22Rv1 (cell line): ENCODE measurements around the gene MYF6.

ENCODE experiments used
- H3K27ac ChIP-seq: fragments of 450-650 bp; 2 replicates; pipeline ENCODE4 v1.5.1; 2017
- ZFX ChIP-seq: fragments of 450-650 bp; IDR thresholded peaks from 2 replicates; pipeline ENCODE4 v1.6.1; 2017; ENCODE audit warnings: antibody characterized with exemption, borderline replicate concordance
- TF ChIP-seq, protein P1 (sequence below): fragments of 450-650 bp; IDR thresholded peaks from 2 replicates; pipeline ENCODE4 v1.5.1; 2017; ENCODE audit warnings: mild to moderate bottlenecking

The MYF6 gene

DNA sequence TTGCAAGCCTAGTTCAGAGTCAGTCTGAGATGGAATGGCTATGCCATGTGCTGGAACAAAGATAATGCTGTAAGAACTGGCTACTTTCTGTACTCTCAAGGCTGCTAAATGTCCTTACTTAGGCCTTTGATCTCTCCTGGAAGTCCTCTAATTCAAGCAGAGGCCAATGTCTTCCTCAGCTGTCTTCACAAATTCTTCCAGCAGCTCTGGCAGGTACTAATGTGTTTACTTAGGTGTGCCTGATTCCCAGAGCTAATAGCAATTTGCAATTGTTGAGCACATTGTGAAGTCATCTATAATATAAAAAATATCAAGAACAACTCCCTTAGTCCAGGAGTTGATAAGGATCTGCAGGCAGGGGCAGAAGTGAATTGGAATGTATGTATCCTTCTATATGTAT, 5.4 kb downstream of the MYF6 start:
- no peak for TF ChIP-seq ZFX
- TF ChIP-seq, protein P1, sequence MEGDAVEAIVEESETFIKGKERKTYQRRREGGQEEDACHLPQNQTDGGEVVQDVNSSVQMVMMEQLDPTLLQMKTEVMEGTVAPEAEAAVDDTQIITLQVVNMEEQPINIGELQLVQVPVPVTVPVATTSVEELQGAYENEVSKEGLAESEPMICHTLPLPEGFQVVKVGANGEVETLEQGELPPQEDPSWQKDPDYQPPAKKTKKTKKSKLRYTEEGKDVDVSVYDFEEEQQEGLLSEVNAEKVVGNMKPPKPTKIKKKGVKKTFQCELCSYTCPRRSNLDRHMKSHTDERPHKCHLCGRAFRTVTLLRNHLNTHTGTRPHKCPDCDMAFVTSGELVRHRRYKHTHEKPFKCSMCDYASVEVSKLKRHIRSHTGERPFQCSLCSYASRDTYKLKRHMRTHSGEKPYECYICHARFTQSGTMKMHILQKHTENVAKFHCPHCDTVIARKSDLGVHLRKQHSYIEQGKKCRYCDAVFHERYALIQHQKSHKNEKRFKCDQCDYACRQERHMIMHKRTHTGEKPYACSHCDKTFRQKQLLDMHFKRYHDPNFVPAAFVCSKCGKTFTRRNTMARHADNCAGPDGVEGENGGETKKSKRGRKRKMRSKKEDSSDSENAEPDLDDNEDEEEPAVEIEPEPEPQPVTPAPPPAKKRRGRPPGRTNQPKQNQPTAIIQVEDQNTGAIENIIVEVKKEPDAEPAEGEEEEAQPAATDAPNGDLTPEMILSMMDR, result no peak

DNA sequence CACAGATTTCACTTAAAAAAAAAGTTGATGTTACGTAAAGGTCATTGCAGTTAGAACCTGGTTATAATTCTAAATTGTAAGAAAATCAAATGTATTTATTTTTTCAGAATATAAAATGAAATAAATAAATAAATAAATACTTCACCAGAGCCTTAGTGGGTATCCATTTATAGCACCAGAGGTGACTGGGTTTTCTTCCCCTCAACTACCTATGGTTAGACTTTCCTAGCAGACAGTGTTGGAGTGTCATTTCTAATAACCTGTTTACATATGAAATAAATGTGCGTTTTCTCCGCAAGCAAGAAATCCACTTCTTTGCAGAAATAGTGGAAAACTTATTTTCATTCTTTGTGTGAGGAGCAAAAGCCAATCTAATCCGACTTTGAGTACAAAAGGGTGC, 6.0 kb downstream of the MYF6 start:
- no peak for TF ChIP-seq ZFX
- TF ChIP-seq, protein P1, result no peak
- H3K27ac ChIP-seq, result no peak overlapping the region

More for the DNA sequence above, 5.4 kb downstream of the MYF6 start:
- H3K27ac ChIP-seq, result peak overlapping the region; percentile 45

DNA sequence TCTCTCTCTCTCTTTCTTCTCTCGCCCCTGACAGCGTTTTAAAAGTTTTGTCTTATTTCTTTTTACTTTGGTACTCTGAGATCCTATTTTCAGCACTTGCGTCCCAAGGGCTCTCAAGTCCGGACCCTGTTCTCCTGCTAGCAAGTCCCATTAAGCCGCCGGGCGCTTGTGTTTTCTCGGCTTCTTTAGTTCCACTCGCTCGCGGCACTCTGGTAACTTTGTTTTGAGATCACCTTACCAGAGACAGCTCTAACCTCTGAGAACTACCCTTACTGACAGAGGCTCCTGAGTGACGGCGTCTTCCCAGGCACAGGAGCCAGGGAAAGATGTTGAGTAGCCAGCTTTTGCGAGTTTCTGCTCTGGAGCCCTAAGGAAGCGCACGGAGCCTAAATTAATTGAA, 6.6 kb downstream of the MYF6 start:
- no peak overlapping the region for H3K27ac ChIP-seq
- TF ChIP-seq ZFX, result no peak
- TF ChIP-seq, protein P1, result no peak

DNA sequence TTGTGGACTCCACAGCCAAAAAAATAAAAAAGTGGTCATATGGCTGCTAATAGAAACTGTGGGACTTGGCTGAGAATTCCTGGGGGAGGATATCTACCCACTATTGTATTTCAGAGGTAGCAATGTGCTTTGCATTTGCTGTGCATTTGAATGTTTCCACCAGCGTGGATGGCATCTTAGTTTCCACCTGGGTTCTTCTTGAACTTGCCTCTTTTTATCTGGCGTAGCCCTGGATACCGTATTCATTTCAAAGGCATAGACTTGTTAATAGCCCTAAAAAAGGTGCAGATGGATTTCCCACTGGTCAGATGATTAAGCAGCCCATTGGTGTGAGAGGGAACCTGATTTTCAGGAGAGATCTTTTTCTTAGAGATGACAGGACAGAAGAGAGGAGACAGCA, 7.4 kb downstream of the MYF6 start:
- H3K27ac ChIP-seq, result no peak overlapping the region

DNA sequence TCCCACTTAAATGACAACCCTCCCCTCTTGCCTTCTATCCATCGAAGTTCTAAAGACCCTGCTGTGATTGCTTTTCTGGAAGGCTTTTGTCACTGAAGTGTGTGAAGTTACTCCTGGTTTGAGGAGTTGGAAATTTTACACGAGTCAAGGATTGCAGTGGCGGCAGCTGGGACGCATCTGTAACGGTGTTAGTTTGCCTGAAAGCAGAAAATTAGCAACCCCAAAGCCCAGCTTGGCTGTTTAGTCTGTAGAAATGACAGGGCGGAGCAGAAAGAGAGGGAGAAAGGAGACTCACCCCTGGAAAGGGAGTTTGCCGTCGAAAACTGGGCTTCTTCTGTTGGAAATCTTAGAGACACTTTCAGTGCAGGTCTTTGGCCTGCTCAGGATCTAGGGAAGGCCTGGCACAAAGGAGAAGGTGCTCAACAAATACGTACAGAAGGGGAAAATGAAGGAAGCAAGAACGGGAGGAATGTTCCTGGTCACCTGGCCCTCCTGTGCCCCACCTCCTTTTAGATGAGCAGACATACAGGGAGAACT, 8.3 kb downstream of the MYF6 start:
- TF ChIP-seq, protein P1, result no peak
- H3K27ac ChIP-seq, result no peak overlapping the region

More for the DNA sequence above, 7.4 kb downstream of the MYF6 start:
- TF ChIP-seq ZFX, result no peak
- TF ChIP-seq, protein P1, result no peak

DNA sequence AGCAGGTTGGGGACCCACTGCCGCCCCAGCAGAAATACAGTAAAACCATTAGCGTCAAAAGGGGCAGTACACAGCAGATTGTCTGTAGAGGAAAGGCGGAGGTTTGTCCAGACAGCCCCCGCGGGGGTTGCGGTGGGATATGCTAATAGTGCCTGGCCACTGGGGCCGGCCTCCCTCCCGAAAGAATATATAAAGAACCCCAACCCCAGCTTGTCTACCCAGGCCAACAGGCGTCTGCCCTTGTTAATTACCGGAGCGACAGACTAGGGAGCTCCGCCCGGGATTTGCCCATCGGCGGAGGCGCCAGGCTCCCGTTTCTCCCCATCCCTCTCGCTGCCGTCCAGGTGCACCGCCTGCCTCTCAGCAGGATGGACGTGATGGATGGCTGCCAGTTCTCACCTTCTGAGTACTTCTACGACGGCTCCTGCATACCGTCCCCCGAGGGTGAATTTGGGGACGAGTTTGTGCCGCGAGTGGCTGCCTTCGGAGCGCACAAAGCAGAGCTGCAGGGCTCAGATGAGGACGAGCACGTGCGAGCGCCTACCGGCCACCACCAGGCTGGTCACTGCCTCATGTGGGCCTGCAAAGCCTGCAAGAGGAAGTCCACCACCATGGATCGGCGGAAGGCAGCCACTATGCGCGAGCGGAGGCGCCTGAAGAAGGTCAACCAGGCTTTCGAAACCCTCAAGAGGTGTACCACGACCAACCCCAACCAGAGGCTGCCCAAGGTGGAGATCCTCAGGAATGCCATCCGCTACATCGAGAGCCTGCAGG, 9.4 kb downstream of the MYF6 start, which contains the start of gene MYF5:
MYF5 (plus strand) TSS at position 217 of the 774 bp plus-strand sequence; CDS start at position 369, 152 bp downstream.
- TF ChIP-seq ZFX, result no peak
- TF ChIP-seq, protein P1, result no peak
- no peak within 1 kb of the TSS for H3K27ac ChIP-seq

DNA sequence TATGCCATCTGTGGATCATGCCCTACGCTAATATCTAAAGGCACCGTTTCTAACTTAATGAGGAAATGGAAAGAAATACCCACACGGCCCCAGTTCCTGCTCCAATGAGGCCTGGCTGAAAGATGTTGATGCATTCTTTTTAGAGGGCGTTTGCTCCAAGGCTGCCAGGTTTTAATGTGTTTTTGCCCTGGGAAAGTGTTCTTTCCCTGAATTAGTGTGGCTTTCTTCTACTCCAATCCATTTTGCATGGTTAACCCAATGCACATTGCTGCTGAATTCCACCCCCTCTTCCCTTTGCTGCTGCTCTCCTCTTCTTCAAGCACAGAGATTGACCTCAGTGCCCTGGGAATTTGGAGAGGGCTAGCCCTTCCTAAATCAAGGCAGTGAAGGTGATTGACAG, 10.4 kb downstream of the MYF6 start:
- TF ChIP-seq ZFX, result no peak
- TF ChIP-seq, protein P1, result no peak

More for the DNA sequence above, 10.4 kb downstream of the MYF6 start:
- no peak overlapping the region for H3K27ac ChIP-seq
